A549 (cell line): ENCODE results near the gene MAGT1. TPM values are rescaled to one million over a fixed set of nuclear protein-coding genes. Genes with fewer than 3 reads are reported as not detected.

Experiments
- polyA plus RNA-seq, 4 experiments: library from polyadenylated mRNA; depleted of rRNA in 3 of 4; stranded (reverse); fragments of >200 nt; fragmentation: RNase III in 1 of 4; extraction: RNeasy Plus Mini Kit Qiagen cat#74134 plus additional on column Dnase treatment in 1 of 4; gene quantifications; 2 replicates in 3 of 4; 3 replicates in 1 of 4; pipeline ENCODE4 v1.2.3, GENCODE V29; 2011 to 2017
- small RNA-seq, 6 experiments: library from RNA; depleted of rRNA; stranded (forward); fragments of <200 nt; gene quantifications; one replicate each; pipeline ENCODE3, GENCODE V24; 2012

The MAGT1 gene
- polyA plus RNA-seq, 2 of the 4 experiments (the other 2 are of a cell fraction) = 44.3 to 86.4 TPM

Small RNA genes within 50 kb of the gene (small RNA-seq; reads per million reads assigned to genes)
- gene RN7SL460P (0 reads per million in 6 experiments), gene RNU6-854P (0 reads per million in 6 experiments)

Other genes starting within 250 kb of the MAGT1 start
- 81.8 and 97.1 TPM in 2 replicates for gene ATRX, start 109.2 kb downstream of the MAGT1 start, polyA plus RNA-seq (2011; rRNA removed)
- gene ATRX, start 109.2 kb downstream of the MAGT1 start, polyA plus RNA-seq (2017; fragmentation: RNase III; extraction: RNeasy Plus Mini Kit Qiagen cat#74134 plus additional on column Dnase treatment) = 34.1 to 35.2 TPM (median 34.7 TPM) in 3 replicates
- gene COX7B, start 4.0 kb upstream of the MAGT1 start, polyA plus RNA-seq (2011; rRNA removed) = 1,133 and 1,475 TPM in 2 replicates
- 792 to 839 TPM (median 813 TPM) in 3 replicates for gene COX7B, start 4.0 kb upstream of the MAGT1 start, polyA plus RNA-seq (2017; fragmentation: RNase III; extraction: RNeasy Plus Mini Kit Qiagen cat#74134 plus additional on column Dnase treatment)
- 12.2 and 13.0 TPM in 2 replicates for gene ATP7A, start 15.3 kb upstream of the MAGT1 start, polyA plus RNA-seq (2011; rRNA removed)
- 6.0 to 6.8 TPM (median 6.5 TPM) in 3 replicates for gene ATP7A, start 15.3 kb upstream of the MAGT1 start, polyA plus RNA-seq (2017; fragmentation: RNase III; extraction: RNeasy Plus Mini Kit Qiagen cat#74134 plus additional on column Dnase treatment)
- gene PGAM4, start 74.2 kb upstream of the MAGT1 start, polyA plus RNA-seq (2011; rRNA removed) = 0.22 TPM in 1 of 2 replicates, not detected in the other
- 0.17 TPM in 1 of 3 replicates, not detected in the others for gene PGAM4, start 74.2 kb upstream of the MAGT1 start, polyA plus RNA-seq (2017; fragmentation: RNase III; extraction: RNeasy Plus Mini Kit Qiagen cat#74134 plus additional on column Dnase treatment)
- gene PGK1, start 208.8 kb upstream of the MAGT1 start, polyA plus RNA-seq (2011; rRNA removed) = 689 and 781 TPM in 2 replicates
- 329 to 351 TPM (median 333 TPM) in 3 replicates for gene PGK1, start 208.8 kb upstream of the MAGT1 start, polyA plus RNA-seq (2017; fragmentation: RNase III; extraction: RNeasy Plus Mini Kit Qiagen cat#74134 plus additional on column Dnase treatment)
- 36.2 and 43.4 TPM in 2 replicates for gene TAF9B, start 244.2 kb upstream of the MAGT1 start, polyA plus RNA-seq (2011; rRNA removed)
- gene TAF9B, start 244.2 kb upstream of the MAGT1 start, polyA plus RNA-seq (2017; fragmentation: RNase III; extraction: RNeasy Plus Mini Kit Qiagen cat#74134 plus additional on column Dnase treatment) = 14.5 to 17.0 TPM (median 14.6 TPM) in 3 replicates